Measurements from ENCODE around the gene BRAF. TPM values are rescaled to one million over a fixed set of nuclear protein-coding genes. Genes with fewer than 3 reads are reported as not detected.
"Not testable (repeated sequence)": the region's sequence is repeated elsewhere in the genome, so short reads cannot be mapped to it uniquely, and the experiment has no call there.

Gene BRAF
- polyA plus RNA-seq (2013, experiment 1 of 2; ENCODE audit: insufficient read length) = 11.2 TPM
- polyA plus RNA-seq (2013, experiment 2 of 2; ENCODE audit: insufficient read length) = 9.9 TPM

- DNase-seq = peak; percentile 91
Measured at GRCh38 chr7:140924821-140925421, at the start of gene BRAF. BRAF (minus strand) TSS chr7:140924929; CDS start chr7:140924703, 226 bp downstream.

- no peak for DNase-seq
Measured at GRCh38 chr7:140972876-140973829, 48.4 kb upstream of the BRAF start.

- no peak for DNase-seq
Measured at GRCh38 chr7:140972344-140972743, 47.6 kb upstream of the BRAF start.

GRCh38 chr7:140967438-140967837 is 42.7 kb upstream of the BRAF start:
- DNase-seq = no peak

GRCh38 chr7:140966561-140967233 is 42.0 kb upstream of the BRAF start:
- no peak for DNase-seq

GRCh38 chr7:140961117-140961516 is 36.4 kb upstream of the BRAF start:
- no peak for DNase-seq

- not testable (repeated sequence) for DNase-seq
Measured at GRCh38 chr7:140956997-140957396, 32.3 kb upstream of the BRAF start.

- no peak for DNase-seq
Measured at GRCh38 chr7:140945940-140946339, 21.2 kb upstream of the BRAF start.

- DNase-seq = not testable (repeated sequence)
Measured at GRCh38 chr7:140942242-140942641, 17.5 kb upstream of the BRAF start.

GRCh38 chr7:140940898-140941297 is 16.2 kb upstream of the BRAF start:
- DNase-seq = no peak

GRCh38 chr7:140937702-140938264 is 13.1 kb upstream of the BRAF start:
- no peak for DNase-seq

GRCh38 chr7:140928491-140929309 is 4.0 kb upstream of the BRAF start:
- DNase-seq = no peak

- DNase-seq = not testable (repeated sequence)
Measured at GRCh38 chr7:140927945-140928344, 3.2 kb upstream of the BRAF start.

GRCh38 chr7:140927351-140927750 is 2.6 kb upstream of the BRAF start:
- no peak for DNase-seq

GRCh38 chr7:140926021-140926817 is 1.5 kb upstream of the BRAF start:
- DNase-seq = no peak

GRCh38 chr7:140924019-140924820 is 509 bp downstream of the BRAF start:
- peak; percentile 56 for DNase-seq

GRCh38 chr7:140923358-140924006 is 1.2 kb downstream of the BRAF start:
- no peak for DNase-seq

- no peak for DNase-seq
Measured at GRCh38 chr7:140922741-140923345, 1.9 kb downstream of the BRAF start.

GRCh38 chr7:140920745-140921144 is 4.0 kb downstream of the BRAF start:
- no peak for DNase-seq

Data from fibroblast of skin of abdomen (primary cell).